LNCaP clone FGC (cell line): ENCODE data around the gene MYH15.
A peak's percentile ranks its signal among the peaks of the same experiment; 100 is the strongest.

Experiments used
- DNase-seq: peaks from one replicate; pipeline ENCODE4 v3.0.0-alpha.2; 2011; ENCODE audit warnings: low read depth
- H3K4me3 ChIP-seq: 2 replicates; pipeline ENCODE4 v1.5.1; 2011; ENCODE audit warnings: mild to moderate bottlenecking, low read depth, low read length, control low read depth
- TF ChIP-seq, protein P1 (sequence below): IDR thresholded peaks from 2 replicates; pipeline ENCODE4 v1.5.1; 2012; ENCODE audit warnings: mild to moderate bottlenecking; ENCODE audit not compliant: control insufficient read depth, insufficient read depth; ENCODE audit errors: extremely low read depth

Gene MYH15

DNA sequence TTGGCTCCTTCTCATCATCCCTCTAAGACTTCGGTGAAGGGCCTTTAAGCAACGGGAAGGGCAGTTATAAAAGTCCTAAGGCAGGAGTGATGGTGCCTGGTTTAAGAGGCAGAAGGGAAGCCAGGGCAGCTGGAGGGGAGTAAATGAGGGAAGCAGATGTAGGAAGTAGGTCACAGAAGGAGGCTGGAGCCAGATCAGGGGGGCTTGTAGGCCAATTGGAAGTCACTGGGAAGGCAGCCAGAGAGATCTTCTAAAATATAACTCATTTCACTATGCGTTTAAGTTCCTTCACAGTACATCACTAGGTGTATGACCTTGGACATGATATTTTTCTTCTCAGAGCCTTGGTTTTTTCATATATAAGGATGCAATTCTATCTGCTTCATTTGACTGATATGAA, 94.7 kb downstream of the MYH15 start:
- no peak overlapping the region for H3K4me3 ChIP-seq
- no peak for DNase-seq
- TF ChIP-seq, protein P1, sequence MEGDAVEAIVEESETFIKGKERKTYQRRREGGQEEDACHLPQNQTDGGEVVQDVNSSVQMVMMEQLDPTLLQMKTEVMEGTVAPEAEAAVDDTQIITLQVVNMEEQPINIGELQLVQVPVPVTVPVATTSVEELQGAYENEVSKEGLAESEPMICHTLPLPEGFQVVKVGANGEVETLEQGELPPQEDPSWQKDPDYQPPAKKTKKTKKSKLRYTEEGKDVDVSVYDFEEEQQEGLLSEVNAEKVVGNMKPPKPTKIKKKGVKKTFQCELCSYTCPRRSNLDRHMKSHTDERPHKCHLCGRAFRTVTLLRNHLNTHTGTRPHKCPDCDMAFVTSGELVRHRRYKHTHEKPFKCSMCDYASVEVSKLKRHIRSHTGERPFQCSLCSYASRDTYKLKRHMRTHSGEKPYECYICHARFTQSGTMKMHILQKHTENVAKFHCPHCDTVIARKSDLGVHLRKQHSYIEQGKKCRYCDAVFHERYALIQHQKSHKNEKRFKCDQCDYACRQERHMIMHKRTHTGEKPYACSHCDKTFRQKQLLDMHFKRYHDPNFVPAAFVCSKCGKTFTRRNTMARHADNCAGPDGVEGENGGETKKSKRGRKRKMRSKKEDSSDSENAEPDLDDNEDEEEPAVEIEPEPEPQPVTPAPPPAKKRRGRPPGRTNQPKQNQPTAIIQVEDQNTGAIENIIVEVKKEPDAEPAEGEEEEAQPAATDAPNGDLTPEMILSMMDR, result no peak

DNA sequence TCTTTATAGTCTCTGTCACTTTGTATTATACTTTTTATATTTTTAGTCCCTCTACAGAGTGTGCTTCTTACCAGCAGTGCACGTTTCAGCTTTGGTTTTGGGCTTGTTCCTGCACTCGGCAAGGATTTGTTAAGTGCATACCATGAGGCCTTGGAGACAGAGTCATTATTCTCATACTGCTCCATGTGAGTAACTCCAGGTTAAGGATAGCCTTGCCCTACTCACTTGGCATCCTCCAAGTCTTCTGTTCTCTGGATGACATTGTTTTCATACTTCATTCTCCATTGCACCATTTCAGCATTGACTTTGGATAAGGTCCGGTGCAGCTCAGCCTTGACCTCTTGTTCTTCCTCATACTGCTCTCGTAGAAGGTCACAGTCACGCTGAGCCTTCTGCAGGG, 96.4 kb downstream of the MYH15 start:
- no peak for DNase-seq
- H3K4me3 ChIP-seq, result no peak overlapping the region
- TF ChIP-seq, protein P1, result no peak

DNA sequence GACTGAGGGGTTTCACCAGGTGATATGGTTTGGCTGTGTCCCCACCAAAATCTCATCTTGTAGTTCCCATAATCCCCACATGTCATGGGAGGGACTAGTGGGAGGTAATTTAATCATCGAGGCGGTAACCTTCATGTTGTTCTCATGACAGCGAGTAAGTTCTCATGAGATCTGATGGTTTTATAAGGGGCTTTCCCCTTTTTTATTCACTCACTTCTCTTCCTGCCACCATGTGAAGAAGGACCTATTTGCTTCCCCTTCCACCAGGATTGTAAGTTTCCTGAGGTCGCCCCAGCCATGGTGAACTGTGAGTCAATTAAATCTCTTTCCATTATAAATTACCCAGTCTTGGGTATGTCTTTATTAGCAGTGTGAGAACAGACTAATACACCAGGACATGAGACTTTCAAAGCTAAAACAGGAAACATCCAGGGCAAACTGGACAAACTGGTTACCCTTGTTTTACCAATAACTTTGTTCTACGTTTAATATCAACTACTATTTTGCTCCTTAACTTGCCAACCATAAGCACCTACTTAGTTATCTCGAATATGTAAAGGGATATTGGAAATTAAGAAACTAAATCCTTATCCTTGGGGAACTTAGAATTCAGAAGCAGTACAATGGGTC, 98.2 kb downstream of the MYH15 start:
- DNase-seq, result peak; percentile 90
- TF ChIP-seq, protein P1, result no peak
- no peak overlapping the region for H3K4me3 ChIP-seq

DNA sequence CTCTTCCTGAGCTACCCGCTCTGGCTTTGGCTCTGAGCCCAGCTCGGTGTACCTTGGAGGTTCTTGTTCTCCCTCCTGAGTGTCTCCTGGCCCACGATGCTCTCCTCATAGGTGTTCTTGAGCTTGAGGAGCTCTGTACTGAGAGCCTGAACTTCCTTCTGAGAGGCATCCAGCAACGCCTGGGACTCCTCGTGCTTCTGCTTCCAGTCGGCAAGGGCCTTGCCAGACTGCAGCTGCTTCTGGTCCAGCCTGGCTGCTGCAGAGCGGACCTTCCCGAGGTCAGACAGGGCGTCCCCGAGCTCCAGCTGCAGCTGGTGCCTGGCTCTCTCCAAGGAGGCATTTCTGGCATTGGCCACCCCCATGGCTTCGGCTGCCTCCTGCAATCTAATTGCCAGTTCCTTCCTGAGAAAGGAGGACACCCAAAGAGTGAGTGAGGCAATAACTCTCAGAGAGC, 99.8 kb downstream of the MYH15 start:
- no peak for DNase-seq
- TF ChIP-seq, protein P1, result no peak
- no peak overlapping the region for H3K4me3 ChIP-seq

DNA sequence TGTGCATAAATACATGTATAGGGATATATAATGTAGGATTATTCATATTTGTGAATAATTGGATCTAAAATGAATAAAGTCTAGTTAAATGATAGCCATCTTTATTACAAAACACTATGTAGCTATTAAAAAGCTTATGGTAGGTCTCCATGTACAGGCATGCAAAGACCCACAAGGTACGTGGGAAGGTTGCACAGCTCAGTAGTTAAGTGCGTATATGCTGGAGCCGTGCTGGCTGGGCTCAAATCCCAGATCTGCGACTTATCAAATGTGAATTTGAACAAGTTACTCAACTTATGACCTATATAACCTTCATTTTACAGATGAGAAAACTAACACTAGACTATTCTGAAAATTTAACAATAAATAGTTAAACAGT, 100.6 kb downstream of the MYH15 start:
- DNase-seq, result peak; percentile 90
- H3K4me3 ChIP-seq, result no peak overlapping the region
- TF ChIP-seq, protein P1, result no peak

DNA sequence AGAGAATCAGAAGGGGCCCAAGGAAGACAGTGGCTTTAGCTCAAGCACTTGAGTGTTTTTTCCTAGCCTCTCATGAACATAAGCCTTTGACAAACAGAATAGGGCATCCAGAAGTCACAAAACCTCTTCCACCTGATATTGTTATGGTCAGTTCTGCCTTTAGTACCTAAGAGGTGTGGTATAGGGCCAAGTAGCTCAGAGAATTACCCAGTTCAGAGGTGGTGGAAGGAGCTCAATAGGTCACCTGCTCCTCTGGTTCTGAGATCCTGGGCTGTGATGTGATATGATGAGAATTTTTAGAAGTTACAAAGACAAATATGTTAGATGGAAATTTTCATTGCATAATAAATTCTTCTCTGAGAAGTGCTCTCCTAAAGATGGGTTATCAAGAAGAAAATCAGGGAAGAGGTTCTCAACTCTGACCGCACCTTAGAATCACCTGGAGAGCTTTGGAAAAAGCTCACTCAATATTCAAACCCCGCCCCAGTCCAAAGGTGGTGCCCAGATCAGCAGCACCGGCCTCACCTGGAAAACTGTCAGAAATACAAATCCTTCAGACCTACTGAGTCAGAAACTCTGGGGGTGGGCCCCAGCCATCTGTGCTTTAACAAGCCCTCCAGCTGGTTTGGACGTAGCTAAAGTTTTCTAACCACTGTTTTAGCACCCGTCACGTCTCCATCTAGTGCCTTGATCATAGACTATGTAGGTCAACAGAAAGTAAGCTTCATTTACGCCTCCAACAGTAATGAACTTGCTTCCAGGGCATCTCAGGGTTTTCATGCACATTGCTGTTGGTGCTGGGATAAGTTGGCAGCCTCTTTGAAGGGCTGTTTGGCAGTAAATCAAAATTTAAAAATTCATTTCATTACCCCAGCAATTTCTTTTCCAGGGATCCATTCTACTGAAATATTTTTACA, 101.3 kb downstream of the MYH15 start:
- no peak overlapping the region for H3K4me3 ChIP-seq
- TF ChIP-seq, protein P1, result no peak
- DNase-seq, result no peak

DNA sequence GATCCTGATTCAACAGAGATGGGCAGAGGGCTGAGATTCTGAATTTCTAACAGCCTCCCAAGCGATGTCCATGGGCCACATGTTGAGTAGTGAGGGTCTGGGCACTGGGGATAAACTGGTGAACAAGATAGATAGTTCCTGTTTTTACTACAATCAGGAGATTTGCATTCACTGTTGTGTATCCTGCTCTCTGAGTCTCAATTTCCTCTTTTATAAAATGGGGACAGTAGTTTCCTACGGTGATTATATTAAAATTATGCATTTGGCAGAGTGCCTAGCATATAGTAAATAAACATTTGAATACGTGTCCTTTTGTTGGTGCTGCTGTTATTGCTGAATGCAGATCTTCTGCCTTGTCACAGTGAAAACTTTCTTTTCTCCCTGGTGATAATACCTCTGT, 102.5 kb downstream of the MYH15 start:
- TF ChIP-seq, protein P1, result no peak
- DNase-seq, result no peak
- no peak overlapping the region for H3K4me3 ChIP-seq
